Activated T-helper 2 cell treated with anti-CD3 and anti-CD28 coated beads, Interferon-gamma antibody, Interleukin-2, Interleukin-4, amounts not matched to agents 10 μg/mL and 5 μg/mL and 100 μg/mL, durations not matched to agents 14 hours and 24 hours and 36 hours (primary cell): ENCODE data around the gene CDH12. TPM values are rescaled to one million over a fixed set of nuclear protein-coding genes. Genes with fewer than 3 reads are reported as not detected.

Experiments
- DNase-seq: peaks from one replicate; pipeline ENCODE4 v3.0.0; 2021; ENCODE audit warnings: low spot score
- H3K27ac Mint-ChIP-seq: one replicate; pipeline ENCODE4 v1.8.0; 2021; ENCODE audit warnings: mixed read lengths
- H3K27me3 Mint-ChIP-seq: one replicate; pipeline ENCODE4 v1.8.0; 2021; ENCODE audit warnings: low read depth, mixed read lengths
- H3K36me3 Mint-ChIP-seq: one replicate; pipeline ENCODE4 v1.8.0; 2021; ENCODE audit warnings: low read depth, mixed read lengths
- H3K4me1 Mint-ChIP-seq: one replicate; pipeline ENCODE4 v1.8.0; 2021; ENCODE audit warnings: low read depth, mixed read lengths
- H3K4me3 Mint-ChIP-seq: one replicate; pipeline ENCODE4 v1.8.0; 2021; ENCODE audit warnings: low read depth, mild to moderate bottlenecking, moderate library complexity, mixed read lengths
- H3K9me3 Mint-ChIP-seq: one replicate; pipeline ENCODE4 v1.8.0; 2021; ENCODE audit warnings: mixed read lengths
- intact Hi-C: fragments of 100-400 bp; cut with micrococcal nuclease; formaldehyde crosslinking; loops from one replicate; pipeline ENCODE4 v1.15.1; 2023
- total RNA-seq: library from RNA; stranded (reverse); gene quantifications from 2 replicates; pipeline ENCODE4 v1.2.3, GENCODE V29; 2022

CDH12 gene
- total RNA-seq, 1 donor from 2014 or later = not detected

DNA sequence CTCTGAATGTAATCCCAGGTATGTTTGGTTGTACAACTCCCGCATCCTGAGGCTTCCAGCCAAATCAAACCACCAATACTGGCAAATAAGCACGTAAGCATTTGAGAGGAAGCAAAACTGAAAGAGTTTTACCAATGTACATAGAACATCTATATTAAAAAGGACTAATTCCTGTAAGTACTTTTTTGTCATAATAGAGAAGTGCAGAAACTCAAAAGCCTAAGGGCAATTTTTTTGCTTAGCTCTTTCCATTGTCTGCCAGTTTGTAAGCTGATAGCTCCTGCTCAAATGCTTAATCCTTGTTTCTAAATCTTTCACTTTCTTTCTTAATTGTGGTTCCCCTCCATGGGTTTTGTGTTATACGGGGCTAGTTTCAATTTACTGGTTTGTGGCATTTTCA, 1151.8 kb downstream of the CDH12 start:
- Mint-ChIP-seq H3K4me1 (no peaks in the 10 kb centered on the region), H3K27me3 (no peaks in the 10 kb centered on the region), H3K4me3 (no peak overlapping the region), H3K36me3 (no peaks in the 10 kb centered on the region), H3K27ac (no peak overlapping the region), H3K9me3 (peaks cover 15% of the 10 kb centered on the region)
- intact Hi-C loops = no loop called here
- DNase-seq = no peak
